Kidney tubule cell (primary cell): Measurements from ENCODE around the gene HPS5.
"Not testable (repeated sequence)": the region's sequence is repeated elsewhere in the genome, so short reads cannot be mapped to it uniquely, and the experiment has no call there.

Experiments
- DNase-seq: peaks from one replicate; pipeline ENCODE4 v3.0.0-alpha.2; 2018; ENCODE audit warnings: low spot score

The HPS5 gene

DNA sequence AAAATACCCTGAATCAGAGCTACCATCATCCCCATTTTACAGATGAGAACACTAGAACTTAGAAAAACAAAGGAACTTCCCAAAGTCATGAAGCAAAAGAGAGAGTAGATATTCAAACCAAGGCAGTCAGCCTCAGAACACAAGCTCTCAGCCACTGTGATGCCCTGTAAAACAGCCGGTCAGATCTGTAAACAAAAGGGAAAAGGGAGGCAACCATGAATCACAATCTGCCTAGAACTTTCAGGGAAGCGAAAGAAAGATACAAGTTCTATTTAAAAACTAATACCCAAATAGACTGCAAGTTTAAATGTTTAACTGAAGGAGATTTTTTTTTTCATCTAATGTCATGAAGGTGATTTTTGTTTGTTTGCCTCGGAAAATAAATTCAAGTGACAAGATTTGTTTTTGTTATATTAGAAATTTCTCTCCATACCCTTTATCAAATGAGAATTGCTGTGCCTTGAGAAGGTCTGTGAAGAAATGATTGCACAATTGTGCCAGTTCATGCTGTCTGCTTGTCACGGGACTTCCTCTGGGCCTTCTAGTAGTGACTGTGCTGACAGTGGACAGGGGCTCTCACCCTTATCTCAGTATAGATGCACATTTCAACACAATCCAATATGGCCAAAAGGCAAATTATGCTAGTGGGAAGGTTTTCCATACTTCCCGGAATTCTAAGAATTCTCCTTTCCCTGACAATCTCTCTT, 44.2 kb downstream of the HPS5 start:
- no peak for DNase-seq

DNA sequence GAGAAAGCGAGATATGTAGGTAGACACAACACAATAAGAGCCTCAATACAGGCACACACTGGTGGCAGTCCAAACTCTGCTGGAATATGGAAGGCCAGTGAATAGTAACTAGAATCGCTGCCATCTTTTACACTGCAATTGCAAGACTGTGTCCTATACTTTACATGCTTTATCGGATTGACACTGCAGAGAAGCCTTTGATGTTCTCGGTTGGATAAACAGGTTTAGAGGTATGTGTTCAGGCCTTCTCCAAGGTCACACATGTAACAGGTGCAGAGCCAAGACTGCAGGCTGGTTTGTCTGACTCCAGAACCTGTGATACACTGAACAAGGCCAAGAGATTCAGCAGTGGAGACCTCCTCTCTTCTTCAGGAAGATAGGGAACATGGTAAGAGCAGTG, 50.7 kb downstream of the HPS5 start:
- no peak for DNase-seq

GRCh38 chr11:18270102-18270501, 51.8 kb downstream of the HPS5 start:
- DNase-seq: no peak

GRCh38 chr11:18269252-18269651, 52.7 kb downstream of the HPS5 start:
- not testable (repeated sequence) for DNase-seq

DNA sequence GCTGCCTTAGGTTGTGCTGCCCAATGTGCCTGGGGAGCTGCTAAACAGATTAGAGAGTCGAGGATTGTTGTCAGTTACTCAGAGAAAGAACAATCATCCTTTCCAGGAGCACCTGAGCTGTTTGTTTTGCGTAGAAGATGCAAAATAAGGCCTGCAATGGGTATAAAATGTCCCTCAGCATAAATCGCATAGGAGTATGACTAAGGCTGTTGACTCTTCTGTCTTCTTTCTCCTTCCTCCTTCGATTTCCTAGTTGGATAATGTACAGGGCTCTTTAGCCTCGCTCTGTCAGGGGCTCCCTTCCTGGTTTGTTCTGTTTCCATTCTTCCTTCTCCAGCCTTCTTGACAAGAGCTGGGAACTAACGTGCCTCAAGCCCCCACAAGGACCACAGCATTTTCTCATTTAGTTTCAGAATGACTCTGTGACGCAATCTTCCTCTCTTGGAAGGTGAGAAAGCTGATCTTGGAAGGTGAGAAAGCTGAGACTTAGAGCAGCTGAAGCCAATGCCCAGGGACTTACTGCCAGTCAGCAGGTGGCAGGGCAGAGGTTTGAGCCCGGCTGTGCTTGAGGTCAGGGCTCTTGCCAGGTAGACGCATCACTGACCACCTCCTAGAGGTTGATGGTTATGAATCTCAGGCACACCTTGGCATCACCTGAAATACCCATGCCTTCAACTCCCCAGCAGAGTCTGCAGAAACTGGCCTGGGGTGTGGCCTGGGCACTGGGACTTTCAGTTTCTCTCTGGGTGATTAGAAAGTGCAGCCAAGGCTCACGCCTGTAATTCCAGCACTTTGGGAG, 54.4 kb downstream of the HPS5 start:
- DNase-seq: peak; percentile 77

DNA sequence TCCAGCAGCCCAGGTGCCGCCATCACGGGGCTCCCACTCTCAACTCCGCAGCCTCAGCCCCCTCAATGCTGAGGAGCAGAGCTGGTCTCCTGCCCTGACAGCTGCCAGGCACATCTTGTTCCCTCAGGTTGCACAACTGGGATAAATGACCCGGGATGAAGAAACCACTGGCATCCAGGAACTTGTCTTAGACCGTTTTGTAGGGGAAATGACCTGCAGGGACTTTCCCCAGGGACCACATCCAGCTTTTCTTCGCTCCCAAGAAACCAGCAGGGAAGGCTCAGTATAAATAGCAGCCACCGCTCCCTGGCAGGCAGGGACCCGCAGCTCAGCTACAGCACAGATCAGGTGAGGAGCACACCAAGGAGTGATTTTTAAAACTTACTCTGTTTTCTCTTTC, 56.0 kb downstream of the HPS5 start, which contains the start of gene SAA1:
Gene SAA1, plus strand, starts transcription at position 316 of the 400 bp plus-strand sequence. CDS start 624 bp downstream, outside the sequence.
- peak; percentile 82 for DNase-seq

DNA sequence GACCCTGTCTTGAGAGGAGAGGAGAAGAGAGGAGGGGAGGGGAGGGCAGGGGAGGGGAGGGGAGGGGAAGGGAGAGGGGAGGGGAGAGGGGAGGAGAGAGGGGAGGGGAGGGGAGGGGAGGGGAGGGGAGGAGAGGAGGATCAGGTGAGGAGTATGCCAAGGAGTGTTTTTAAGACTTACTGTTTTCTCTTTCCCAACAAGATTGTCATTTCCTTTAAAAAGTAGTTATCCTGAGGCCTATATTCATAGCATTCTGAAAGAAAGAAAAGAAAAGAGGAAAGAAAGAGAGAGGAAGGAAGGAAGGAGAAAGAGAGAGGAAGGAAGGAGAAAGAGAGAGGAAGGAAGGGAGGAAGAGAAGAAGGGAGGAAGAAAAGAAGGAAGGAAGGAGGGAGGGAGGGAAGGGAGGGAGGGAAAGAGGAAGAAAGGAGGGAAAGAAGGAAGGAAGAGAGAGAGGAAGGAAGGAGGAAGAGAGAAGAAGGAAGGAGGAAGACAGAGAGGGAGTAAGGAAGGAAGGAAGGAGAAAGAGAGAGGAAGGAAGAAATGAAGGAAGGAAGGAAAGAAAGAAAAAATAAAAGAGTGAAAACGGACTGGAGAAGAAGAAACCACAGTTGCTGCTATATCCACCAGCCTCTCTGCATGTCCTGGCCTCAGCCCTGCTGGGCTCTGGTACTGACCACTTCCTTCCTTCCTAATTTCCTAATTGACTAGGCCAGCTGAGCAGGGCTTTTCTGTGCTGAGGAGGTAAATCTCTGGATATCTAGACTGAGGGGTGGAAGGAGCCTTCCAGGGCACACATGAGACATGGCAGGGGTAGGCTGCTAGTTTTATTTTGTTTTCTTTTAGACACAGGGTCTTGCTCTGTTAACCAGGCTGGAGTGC, 57.0 kb downstream of the HPS5 start:
- no peak for DNase-seq

DNA sequence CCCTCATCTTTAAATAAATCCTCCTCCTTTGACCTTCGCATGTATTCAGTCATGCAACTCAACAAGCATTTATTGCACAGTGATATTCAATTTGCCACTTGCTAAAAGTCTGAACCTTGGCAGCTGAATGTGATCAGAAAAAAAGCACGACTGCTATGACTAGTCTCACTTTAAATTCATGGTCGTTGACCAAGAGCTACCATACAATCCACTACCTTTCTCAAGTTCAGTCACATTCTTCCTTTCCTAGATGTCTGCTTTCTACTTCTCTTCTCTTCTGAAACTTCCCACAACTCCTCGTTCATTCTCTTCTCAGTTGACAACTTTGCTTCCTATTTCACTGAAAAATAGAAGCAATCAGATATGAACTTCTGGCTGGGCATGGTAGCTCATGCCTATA, 57.9 kb downstream of the HPS5 start:
- no peak for DNase-seq

DNA sequence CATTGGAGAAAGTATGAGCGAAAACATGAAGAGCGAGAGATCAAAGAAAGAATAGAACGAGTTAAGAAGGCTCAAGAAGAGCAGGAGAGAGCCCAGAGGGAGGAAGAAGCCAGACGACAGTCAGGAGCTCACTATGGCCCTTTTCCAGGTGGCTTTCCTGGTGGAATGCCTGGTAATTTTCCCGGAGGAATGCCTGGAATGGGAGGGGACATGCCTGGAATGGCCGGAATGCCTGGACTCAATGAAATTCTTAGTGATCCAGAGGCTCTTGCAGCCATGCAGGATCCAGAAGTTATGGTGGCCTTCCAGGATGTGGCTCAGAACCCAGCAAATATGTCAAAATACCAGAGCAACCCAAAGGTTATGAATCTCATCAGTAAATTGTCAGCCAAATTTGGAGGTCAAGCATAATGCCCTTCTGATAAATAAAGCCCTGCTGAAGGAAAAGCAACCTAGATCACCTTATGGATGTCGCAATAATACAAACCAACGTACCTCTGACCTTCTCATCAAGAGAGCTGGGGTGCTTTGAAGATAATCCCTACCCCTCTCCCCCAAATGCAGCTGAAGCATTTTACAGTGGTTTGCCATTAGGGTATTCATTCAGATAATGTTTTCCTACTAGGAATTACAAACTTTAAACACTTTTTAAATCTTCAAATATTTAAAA, 59.1 kb downstream of the HPS5 start:
- DNase-seq: peak; percentile 43

- no peak for DNase-seq
Measured at GRCh38 chr11:18261721-18262120, 60.2 kb downstream of the HPS5 start.

- no peak for DNase-seq
Measured at GRCh38 chr11:18259259-18259658, 62.7 kb downstream of the HPS5 start.

DNA sequence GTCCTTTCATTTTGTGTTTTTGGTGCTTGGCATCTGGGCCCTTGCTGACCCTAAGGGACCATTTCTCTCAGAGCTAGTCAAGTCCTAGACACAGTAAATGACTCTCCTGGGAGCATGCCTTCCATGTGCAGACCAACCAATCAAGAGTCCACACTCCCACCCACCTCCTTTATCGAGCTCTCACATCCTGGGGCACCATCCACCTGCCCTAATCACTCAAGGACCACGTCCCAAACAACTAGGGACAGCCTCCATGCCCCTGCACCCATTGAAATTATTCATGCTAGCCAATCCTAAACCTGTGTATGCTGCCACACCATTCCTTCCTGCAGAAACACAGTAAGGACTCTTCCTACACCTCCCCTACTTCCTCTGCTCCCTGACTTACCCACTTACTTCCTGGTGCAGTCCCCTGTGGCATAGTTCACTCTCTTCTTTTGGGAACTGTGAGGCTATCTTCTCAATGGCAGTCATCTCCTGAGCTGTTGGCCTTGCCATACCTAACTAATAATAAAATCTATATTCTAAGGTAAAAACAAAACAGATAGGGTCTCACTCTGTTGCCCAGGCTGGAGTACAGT, 67.1 kb downstream of the HPS5 start:
- no peak for DNase-seq

DNA sequence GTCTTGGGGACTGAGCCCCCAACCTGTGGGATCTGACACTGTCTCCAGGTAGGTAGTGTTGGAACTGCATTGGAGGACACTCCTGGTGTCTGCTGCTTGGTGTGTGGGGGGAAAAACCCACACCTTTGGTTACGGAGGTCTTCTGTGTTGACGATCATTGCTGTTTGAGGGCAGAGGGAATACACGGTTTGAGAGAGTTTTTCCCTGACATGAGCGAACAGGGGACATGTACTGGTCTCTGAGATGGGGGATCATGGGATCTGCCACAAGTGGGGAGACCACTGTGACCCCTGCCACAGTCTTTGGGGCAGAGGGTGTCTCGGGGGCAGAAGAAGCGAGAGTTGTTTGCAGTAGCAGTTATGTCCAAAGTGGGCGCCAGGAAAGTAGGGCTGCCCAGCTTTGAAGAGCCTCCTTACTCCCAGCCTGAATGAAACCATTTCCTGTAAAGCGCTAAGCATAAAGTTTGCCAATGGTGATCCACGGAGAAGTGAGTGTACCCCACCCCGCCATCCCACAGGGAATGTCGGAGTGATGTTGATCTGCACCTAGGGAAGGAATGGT, 68.1 kb downstream of the HPS5 start:
- DNase-seq: no peak

GRCh38 chr11:18253233-18253632, 68.7 kb downstream of the HPS5 start:
- DNase-seq: peak; percentile 8

- DNase-seq: peak; percentile 90
Measured at GRCh38 chr11:18248561-18248960, 73.4 kb downstream of the HPS5 start, which contains the start of gene SAA2. SAA2 (minus strand) TSS chr11:18248668; CDS start chr11:18248011, 657 bp downstream.

DNA sequence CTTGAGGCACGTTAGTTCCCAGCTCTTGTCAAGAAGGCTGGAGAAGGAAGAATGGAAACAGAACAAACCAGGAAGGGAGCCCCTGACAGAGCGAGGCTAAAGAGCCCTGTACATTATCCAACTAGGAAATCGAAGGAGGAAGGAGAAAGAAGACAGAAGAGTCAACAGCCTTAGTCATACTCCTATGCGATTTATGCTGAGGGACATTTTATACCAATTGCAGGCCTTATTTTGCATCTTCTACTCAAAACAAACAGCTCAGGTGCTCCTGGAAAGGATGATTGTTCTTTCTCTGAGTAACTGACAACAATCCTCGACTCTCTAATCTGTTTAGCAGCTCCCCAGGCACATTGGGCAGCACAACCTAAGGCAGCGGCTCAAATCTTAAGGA, 74.8 kb downstream of the HPS5 start:
- not testable (repeated sequence) for DNase-seq

DNA sequence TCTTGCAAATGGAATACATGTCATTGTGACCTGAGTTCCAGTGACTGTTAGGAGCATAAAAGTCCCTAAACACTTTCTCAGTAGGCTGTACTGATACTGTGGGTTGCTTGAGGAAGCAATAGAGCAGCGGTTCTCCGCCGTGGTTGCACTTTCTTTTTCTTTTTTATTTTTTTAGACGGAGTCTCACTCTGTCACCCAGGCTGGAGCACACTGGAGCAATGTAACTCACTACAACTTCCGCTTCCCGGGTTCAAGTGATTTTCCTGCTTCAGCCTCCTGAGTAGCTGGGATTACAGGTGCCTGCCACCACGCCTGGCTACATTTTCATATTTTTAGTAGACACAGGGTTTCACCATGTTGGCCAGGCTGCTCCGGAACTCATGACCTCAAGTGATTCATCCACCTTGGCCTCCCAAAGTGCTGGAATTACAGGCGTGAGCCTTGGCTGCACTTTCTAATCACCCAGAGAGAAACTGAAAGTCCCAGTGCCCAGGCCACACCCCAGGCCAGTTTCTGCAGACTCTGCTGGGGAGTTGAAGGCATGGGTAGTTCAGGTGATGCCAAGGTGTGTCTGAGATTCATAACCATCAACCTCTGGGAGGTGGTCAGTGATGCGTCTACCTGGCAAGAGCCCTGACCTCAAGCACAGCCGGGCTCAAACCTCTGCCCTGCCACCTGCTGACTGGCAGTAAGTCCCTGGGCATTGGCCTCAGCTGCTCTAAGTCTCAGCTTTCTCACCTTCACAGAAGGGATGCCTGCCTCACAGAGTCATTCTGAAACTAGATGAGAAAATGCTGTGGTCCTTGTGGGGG, 75.4 kb downstream of the HPS5 start:
- peak; percentile 61 for DNase-seq

GRCh38 chr11:18245396-18245795, 76.5 kb downstream of the HPS5 start:
- DNase-seq: peak; percentile 72

GRCh38 chr11:18243783-18244362, 78.1 kb downstream of the HPS5 start:
- DNase-seq: peak; percentile 83

- DNase-seq: no peak
Measured at GRCh38 chr11:18239655-18240054, 82.3 kb downstream of the HPS5 start.
